ENCODE measurements around the gene GNAO1.
A peak's percentile ranks its signal among the peaks of the same experiment; 100 is the strongest.

Gene GNAO1

GRCh38 chr16:56238188-56238587, 46.9 kb downstream of the GNAO1 start:
- no peak for DNase-seq (ENCODE audit: low read depth in 2 of 3, low spot score in 1 of 3)

GRCh38 chr16:56241596-56241995, 50.3 kb downstream of the GNAO1 start:
- no peak for DNase-seq (ENCODE audit: low read depth in 2 of 3, low spot score in 1 of 3)

GRCh38 chr16:56242740-56243139, 51.5 kb downstream of the GNAO1 start:
- no peak for DNase-seq (ENCODE audit: low read depth in 2 of 3, low spot score in 1 of 3)

- no peak for DNase-seq (ENCODE audit: low read depth in 2 of 3, low spot score in 1 of 3)
Observed at GRCh38 chr16:56244612-56245011, 53.3 kb downstream of the GNAO1 start.

GRCh38 chr16:56245197-56245596, 53.9 kb downstream of the GNAO1 start:
- no peak for DNase-seq (ENCODE audit: low read depth in 2 of 3, low spot score in 1 of 3)

- DNase-seq (ENCODE audit: low read depth in 2 of 3, low spot score in 1 of 3) = no peak
Observed at GRCh38 chr16:56246051-56246817, 54.9 kb downstream of the GNAO1 start.

- no peak for DNase-seq (ENCODE audit: low read depth in 2 of 3, low spot score in 1 of 3)
Observed at GRCh38 chr16:56247018-56247417, 55.7 kb downstream of the GNAO1 start.

GRCh38 chr16:56247808-56248207, 56.5 kb downstream of the GNAO1 start:
- DNase-seq (ENCODE audit: low read depth in 2 of 3, low spot score in 1 of 3) = no peak

- no peak for DNase-seq (ENCODE audit: low read depth in 2 of 3, low spot score in 1 of 3)
Observed at GRCh38 chr16:56252835-56253234, 61.5 kb downstream of the GNAO1 start.

GRCh38 chr16:56255904-56256303, 64.6 kb downstream of the GNAO1 start:
- no peak for DNase-seq (ENCODE audit: low read depth in 2 of 3, low spot score in 1 of 3)

GRCh38 chr16:56257239-56257638, 66.0 kb downstream of the GNAO1 start:
- DNase-seq (ENCODE audit: low read depth in 2 of 3, low spot score in 1 of 3) = no peak

- no peak for DNase-seq (ENCODE audit: low read depth in 2 of 3, low spot score in 1 of 3)
Observed at GRCh38 chr16:56257666-56258342, 66.5 kb downstream of the GNAO1 start.

GRCh38 chr16:56258508-56259424, 67.5 kb downstream of the GNAO1 start:
- DNase-seq (ENCODE audit: low read depth in 2 of 3, low spot score in 1 of 3) = no peak

- DNase-seq (ENCODE audit: low read depth in 2 of 3, low spot score in 1 of 3) = no peak
Observed at GRCh38 chr16:56259425-56259779, 68.1 kb downstream of the GNAO1 start.

- no peak for DNase-seq (ENCODE audit: low read depth in 2 of 3, low spot score in 1 of 3)
Observed at GRCh38 chr16:56260378-56261160, 69.3 kb downstream of the GNAO1 start.

GRCh38 chr16:56261656-56262055, 70.4 kb downstream of the GNAO1 start:
- DNase-seq (ENCODE audit: low read depth in 2 of 3, low spot score in 1 of 3) = no peak

GRCh38 chr16:56262148-56262547, 70.9 kb downstream of the GNAO1 start:
- DNase-seq (ENCODE audit: low read depth in 2 of 3, low spot score in 1 of 3) = peak in 2 of 3 donors; percentile 8

- DNase-seq (ENCODE audit: low read depth in 2 of 3, low spot score in 1 of 3) = no peak
Observed at GRCh38 chr16:56262551-56263245, 71.4 kb downstream of the GNAO1 start.

GRCh38 chr16:56263711-56264608, 72.7 kb downstream of the GNAO1 start:
- DNase-seq (ENCODE audit: low read depth in 2 of 3, low spot score in 1 of 3) = no peak

Data from stimulated activated CD4-positive, alpha-beta T cell treated with anti-CD3 and anti-CD28 coated beads, Interleukin-12 subunit alpha, Interleukin-12 subunit beta, amount 100 ng/mL, for 48 hours (primary cell).